ENCODE measurements around the gene SBNO2. TPM values are rescaled to one million over a fixed set of nuclear protein-coding genes. Genes with fewer than 3 reads are reported as not detected.

The SBNO2 gene
- total and polyA plus RNA-seq, 2 donors, result 15.4 to 62.4 TPM

GRCh38 chr19:1157931-1158884 lies 15.9 kb downstream of the SBNO2 start:
- H3K36me3 ChIP-seq (ENCODE audit: control insufficient read depth in 2 of 2, insufficient read depth in 2 of 2, low read length in 1 of 2), result peaks cover 4 to 25% of the 10 kb centered on the region in 2 donors
- no peak overlapping the region for H3K4me3 ChIP-seq (ENCODE audit: low read length in 2 of 2)
- H3K9me3 ChIP-seq (ENCODE audit: control insufficient read depth in 2 of 2, insufficient read depth in 1 of 2, low read length in 1 of 2), result no peaks in the 10 kb centered on the region
- H3K27me3 ChIP-seq (ENCODE audit: control insufficient read depth in 2 of 2, insufficient read depth in 1 of 2, low read length in 1 of 2), result no peaks in the 10 kb centered on the region
- no peak overlapping the region for H3K27ac ChIP-seq (ENCODE audit: low read depth in 1 of 2, low read length in 1 of 2)
- WGBS, result 98% methylated on average over 69 of the region's 69 CpGs
- DNase-seq (ENCODE audit: low read depth in 6 of 9, low spot score in 9 of 9), result no peak
- H3K4me1 ChIP-seq (ENCODE audit: control insufficient read depth in 2 of 2, insufficient read depth in 2 of 2, low read length in 2 of 2), result peaks cover 0 to 9% of the 10 kb centered on the region in 2 donors

- Histone ChIP-seq H3K27ac (ENCODE audit: low read depth in 1 of 2, low read length in 1 of 2) (no peak overlapping the region), H3K36me3 (ENCODE audit: control insufficient read depth in 2 of 2, insufficient read depth in 2 of 2, low read length in 1 of 2) (peaks cover 12 to 31% of the 10 kb centered on the region in 2 donors), H3K9me3 (ENCODE audit: control insufficient read depth in 2 of 2, insufficient read depth in 1 of 2, low read length in 1 of 2) (no peaks in the 10 kb centered on the region), H3K4me3 (ENCODE audit: low read length in 2 of 2) (no peak overlapping the region), H3K4me1 (ENCODE audit: control insufficient read depth in 2 of 2, insufficient read depth in 2 of 2, low read length in 2 of 2) (peaks cover 0 to 9% of the 10 kb centered on the region in 2 donors), H3K27me3 (ENCODE audit: control insufficient read depth in 2 of 2, insufficient read depth in 1 of 2, low read length in 1 of 2) (no peaks in the 10 kb centered on the region)
- no peak for DNase-seq (ENCODE audit: low read depth in 6 of 9, low spot score in 9 of 9)
- 97% methylated on average over 46 of the region's 46 CpGs for WGBS
These were observed 17.0 kb downstream of the SBNO2 start for GRCh38 chr19:1156830-1157615.

- H3K4me1 ChIP-seq (ENCODE audit: control insufficient read depth in 2 of 2, insufficient read depth in 2 of 2, low read length in 2 of 2), result peaks cover 0 to 9% of the 10 kb centered on the region in 2 donors
- peaks cover 18 to 38% of the 10 kb centered on the region in 2 donors for H3K36me3 ChIP-seq (ENCODE audit: control insufficient read depth in 2 of 2, insufficient read depth in 2 of 2, low read length in 1 of 2)
- H3K27me3 ChIP-seq (ENCODE audit: control insufficient read depth in 2 of 2, insufficient read depth in 1 of 2, low read length in 1 of 2), result no peaks in the 10 kb centered on the region
- DNase-seq (ENCODE audit: low read depth in 6 of 9, low spot score in 9 of 9), result no peak
- WGBS, result 97% methylated on average over 24 of the region's 24 CpGs
- no peaks in the 10 kb centered on the region for H3K9me3 ChIP-seq (ENCODE audit: control insufficient read depth in 2 of 2, insufficient read depth in 1 of 2, low read length in 1 of 2)
- no peak overlapping the region for H3K27ac ChIP-seq (ENCODE audit: low read depth in 1 of 2, low read length in 1 of 2)
- no peak overlapping the region for H3K4me3 ChIP-seq (ENCODE audit: low read length in 2 of 2)
These were observed 17.7 kb downstream of the SBNO2 start for GRCh38 chr19:1156305-1156801.

- no peaks in the 10 kb centered on the region for H3K27me3 ChIP-seq (ENCODE audit: control insufficient read depth in 2 of 2, insufficient read depth in 1 of 2, low read length in 1 of 2)
- peaks cover 0 to 9% of the 10 kb centered on the region in 2 donors for H3K4me1 ChIP-seq (ENCODE audit: control insufficient read depth in 2 of 2, insufficient read depth in 2 of 2, low read length in 2 of 2)
- no peak for DNase-seq (ENCODE audit: low read depth in 6 of 9, low spot score in 9 of 9)
- peak overlapping the region; percentile 41 to 93 for H3K27ac ChIP-seq (ENCODE audit: low read depth in 1 of 2, low read length in 1 of 2)
- peaks cover 23 to 45% of the 10 kb centered on the region in 2 donors for H3K36me3 ChIP-seq (ENCODE audit: control insufficient read depth in 2 of 2, insufficient read depth in 2 of 2, low read length in 1 of 2)
- 95% methylated on average over 29 of the region's 29 CpGs for WGBS
- H3K9me3 ChIP-seq (ENCODE audit: control insufficient read depth in 2 of 2, insufficient read depth in 1 of 2, low read length in 1 of 2), result no peaks in the 10 kb centered on the region
- no peak overlapping the region for H3K4me3 ChIP-seq (ENCODE audit: low read length in 2 of 2)
These were observed 18.4 kb downstream of the SBNO2 start for GRCh38 chr19:1155352-1156304.

GRCh38 chr19:1154731-1155351 lies 19.2 kb downstream of the SBNO2 start:
- Histone ChIP-seq H3K27me3 (ENCODE audit: control insufficient read depth in 2 of 2, insufficient read depth in 1 of 2, low read length in 1 of 2) (no peaks in the 10 kb centered on the region), H3K36me3 (ENCODE audit: control insufficient read depth in 2 of 2, insufficient read depth in 2 of 2, low read length in 1 of 2) (peaks cover 26 to 53% of the 10 kb centered on the region in 2 donors), H3K27ac (ENCODE audit: low read depth in 1 of 2, low read length in 1 of 2) (peak overlapping the region; percentile 41 to 93), H3K4me1 (ENCODE audit: control insufficient read depth in 2 of 2, insufficient read depth in 2 of 2, low read length in 2 of 2) (peaks cover 0 to 9% of the 10 kb centered on the region in 2 donors), H3K4me3 (ENCODE audit: low read length in 2 of 2) (no peak overlapping the region), H3K9me3 (ENCODE audit: control insufficient read depth in 2 of 2, insufficient read depth in 1 of 2, low read length in 1 of 2) (no peaks in the 10 kb centered on the region)
- DNase-seq (ENCODE audit: low read depth in 6 of 9, low spot score in 9 of 9), result no peak
- 91% methylated on average over 32 of the region's 32 CpGs for WGBS

GRCh38 chr19:1153891-1154730 lies 20.0 kb downstream of the SBNO2 start:
- WGBS, result 97% methylated on average over 58 of the region's 58 CpGs
- no peaks in the 10 kb centered on the region for H3K9me3 ChIP-seq (ENCODE audit: control insufficient read depth in 2 of 2, insufficient read depth in 1 of 2, low read length in 1 of 2)
- DNase-seq (ENCODE audit: low read depth in 6 of 9, low spot score in 9 of 9), result no peak
- peak overlapping the region in 1 of 2 donors; percentile 38 for H3K27ac ChIP-seq (ENCODE audit: low read depth in 1 of 2, low read length in 1 of 2)
- no peaks in the 10 kb centered on the region for H3K27me3 ChIP-seq (ENCODE audit: control insufficient read depth in 2 of 2, insufficient read depth in 1 of 2, low read length in 1 of 2)
- H3K4me1 ChIP-seq (ENCODE audit: control insufficient read depth in 2 of 2, insufficient read depth in 2 of 2, low read length in 2 of 2), result peaks cover 0 to 9% of the 10 kb centered on the region in 2 donors
- no peak overlapping the region for H3K4me3 ChIP-seq (ENCODE audit: low read length in 2 of 2)
- H3K36me3 ChIP-seq (ENCODE audit: control insufficient read depth in 2 of 2, insufficient read depth in 2 of 2, low read length in 1 of 2), result peaks cover 32 to 60% of the 10 kb centered on the region in 2 donors

- H3K36me3 ChIP-seq (ENCODE audit: control insufficient read depth in 2 of 2, insufficient read depth in 2 of 2, low read length in 1 of 2), result peaks cover 29 to 66% of the 10 kb centered on the region in 2 donors
- H3K9me3 ChIP-seq (ENCODE audit: control insufficient read depth in 2 of 2, insufficient read depth in 1 of 2, low read length in 1 of 2), result no peaks in the 10 kb centered on the region
- H3K27me3 ChIP-seq (ENCODE audit: control insufficient read depth in 2 of 2, insufficient read depth in 1 of 2, low read length in 1 of 2), result no peaks in the 10 kb centered on the region
- H3K4me1 ChIP-seq (ENCODE audit: control insufficient read depth in 2 of 2, insufficient read depth in 2 of 2, low read length in 2 of 2), result peaks cover 0 to 9% of the 10 kb centered on the region in 2 donors
- no peak for DNase-seq (ENCODE audit: low read depth in 6 of 9, low spot score in 9 of 9)
- no peak overlapping the region for H3K4me3 ChIP-seq (ENCODE audit: low read length in 2 of 2)
- 98% methylated on average over 35 of the region's 35 CpGs for WGBS
- no peak overlapping the region for H3K27ac ChIP-seq (ENCODE audit: low read depth in 1 of 2, low read length in 1 of 2)
These were observed 22.0 kb downstream of the SBNO2 start for GRCh38 chr19:1151917-1152587.

Data from thymus (tissue), 11 donors.